Left colon (tissue), 2 donors: ENCODE results near the gene RPRD1B. TPM values are rescaled to one million over a fixed set of nuclear protein-coding genes. Genes with fewer than 3 reads are reported as not detected.

Experiments
- ATAC-seq: fragments of 200-7000 bp; cut with Tn5 transposase; one replicate; pipeline ENCODE4 v1.9.1; 2020; ENCODE audit warnings: mild to moderate bottlenecking, moderate library complexity
- DNase-seq, 2 donors: peaks; one replicate each; pipeline ENCODE4 v3.0.0-alpha.2; 2020
- intact Hi-C, 2 donors: fragments of 100-400 bp; cut with DNase I in 1 of 2; cut with micrococcal nuclease in 1 of 2; formaldehyde crosslinking; loops; one replicate each; pipeline versions ENCODE4 v1.11.2 to v1.14.0; 2022; cut with DNase I, micrococcal nuclease
- total RNA-seq, 2 donors: library from RNA; stranded (reverse); fragmentation: NEBNext Ultra II Directional; extraction: Animal tissue kit (Norgen Biotek cat#: 25700); gene quantifications; one replicate each; pipeline ENCODE4 v1.2.1, GENCODE V29; 2021
- donor health status: DM: no; HTN: no; CAD: no.
- donor health status: DM: yes; HTN: yes; CAD: no.

RPRD1B gene
- total RNA-seq, 2 donors from 2014 or later = 30.8 to 34.9 TPM

DNA sequence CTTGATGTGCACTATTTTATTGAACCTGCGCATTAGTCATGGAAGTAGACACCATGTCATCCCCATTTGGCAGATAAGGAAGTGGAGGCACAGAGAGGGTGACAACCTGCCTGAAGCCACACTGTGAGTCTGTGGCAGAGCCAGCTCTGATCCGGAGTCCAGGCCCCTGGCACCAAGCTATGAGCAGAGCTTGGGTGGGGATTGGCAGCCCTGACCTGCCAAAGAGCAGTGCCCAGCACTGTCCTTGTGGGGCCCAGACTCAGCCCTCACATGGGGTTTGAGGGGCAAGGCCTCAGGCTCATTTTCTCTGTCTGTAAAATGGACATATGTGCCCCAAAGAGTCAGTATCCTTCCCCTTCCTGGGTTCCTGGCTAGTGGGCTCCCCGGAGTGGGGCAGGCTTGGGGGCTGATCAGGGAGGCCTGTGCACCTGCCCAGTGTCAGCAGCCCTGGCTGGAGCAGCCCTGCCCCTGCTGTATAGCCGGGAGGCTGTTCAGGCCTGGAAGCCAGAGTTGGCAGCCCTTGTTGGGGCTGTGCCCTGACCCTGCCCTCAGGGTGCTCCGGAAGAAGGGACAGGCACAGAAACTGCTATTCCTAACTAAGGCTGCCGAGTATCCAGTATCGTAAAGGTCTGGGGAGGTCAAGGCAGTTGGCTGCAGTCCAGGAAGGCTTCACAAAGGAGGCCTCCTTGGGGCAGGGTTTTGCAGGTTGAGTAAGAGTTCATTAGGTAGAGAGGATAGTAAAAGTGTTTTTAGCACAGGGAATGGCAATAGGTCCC is 92.8 kb downstream of the RPRD1B start:
- intact Hi-C loops = no loop called here
- ATAC-seq (no peak), DNase-seq (peak in 1 of 2 donors; percentile 14)

DNA sequence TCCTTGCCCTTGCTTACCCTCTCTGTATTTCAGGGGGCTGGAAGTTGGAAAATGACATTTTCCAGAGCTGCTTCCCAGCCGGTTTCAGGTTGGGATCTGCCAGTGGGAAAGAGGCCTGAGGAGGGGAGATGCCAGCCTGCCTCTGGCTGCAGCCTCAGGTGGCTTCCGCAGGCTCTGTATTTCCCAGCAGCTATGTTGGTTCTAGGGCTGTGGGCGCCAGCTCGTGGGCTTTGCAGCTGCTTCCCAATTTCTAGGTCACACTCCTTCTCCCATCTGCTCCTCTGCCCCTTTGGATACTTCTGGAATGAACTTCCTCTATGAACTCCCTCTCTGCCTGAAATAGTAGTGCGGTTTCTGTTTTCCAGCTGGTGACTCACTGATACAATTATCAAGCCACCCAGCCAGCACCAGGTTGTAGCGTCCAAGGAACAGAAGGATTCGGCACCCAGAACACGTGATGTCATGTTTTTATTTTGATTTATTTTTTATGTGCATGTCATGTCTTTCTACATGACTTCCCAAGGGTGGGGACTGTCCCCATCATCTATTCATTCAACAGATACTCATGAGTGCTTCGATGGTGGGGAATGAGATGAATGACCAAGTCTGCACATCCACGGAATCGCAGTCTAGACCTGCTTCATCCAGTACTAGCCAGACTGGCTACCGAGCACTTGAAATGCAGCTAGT is 93.5 kb downstream of the RPRD1B start:
- intact Hi-C loops = no loop called here
- ATAC-seq (peak; percentile 57), DNase-seq (peak; percentile 9 to 31)

DNA sequence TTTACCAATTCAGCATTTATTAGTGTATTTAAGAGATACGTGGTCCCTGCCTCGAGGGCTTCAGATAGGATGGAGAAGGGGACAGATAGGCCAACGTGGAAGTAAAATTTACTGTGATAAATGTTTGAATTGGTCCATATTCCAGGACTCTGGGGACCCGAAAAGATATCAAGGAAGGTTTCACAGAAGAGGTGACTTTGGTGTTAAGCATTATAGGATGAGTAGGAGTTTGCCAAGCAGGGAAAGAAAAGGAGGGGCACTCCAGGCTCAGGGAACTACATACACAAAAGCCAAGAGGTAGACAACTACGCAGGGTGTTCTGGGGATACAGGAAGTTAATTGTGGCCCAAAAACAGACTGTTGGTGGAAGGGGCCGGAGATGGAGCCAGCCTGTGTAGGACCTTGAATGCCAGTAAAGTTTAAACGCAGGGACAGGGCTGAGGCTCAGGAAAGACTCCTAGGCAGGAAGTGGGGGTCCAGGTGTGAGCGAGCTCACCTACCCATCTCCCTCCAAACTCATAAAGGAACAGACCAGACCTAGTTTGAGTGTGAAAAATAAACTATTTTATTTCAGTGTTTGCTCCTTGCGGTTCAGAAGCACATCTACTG is 94.5 kb downstream of the RPRD1B start:
- ATAC-seq (no peak), DNase-seq (peak; percentile 0 to 6)
- intact Hi-C loops = no loop called here

DNA sequence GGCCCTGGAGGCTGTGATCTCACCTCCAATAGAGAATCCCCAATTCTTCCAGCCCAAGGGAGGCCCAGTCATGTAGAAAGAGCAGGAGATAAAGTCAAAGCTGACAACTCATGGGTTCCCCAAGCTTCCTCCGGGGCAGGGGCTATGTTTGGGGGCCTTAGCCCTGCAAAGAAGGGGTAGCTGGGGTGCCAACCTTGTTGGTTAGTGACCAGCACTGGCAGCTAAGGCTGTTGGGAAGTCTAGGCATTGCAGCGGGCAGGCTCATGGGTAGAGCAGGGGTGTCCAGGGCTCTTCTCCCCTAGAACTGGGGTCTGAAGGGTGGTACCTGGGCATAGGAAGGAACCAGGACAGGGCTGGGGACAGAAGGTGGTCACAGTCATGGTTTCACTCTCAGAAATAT is 95.1 kb downstream of the RPRD1B start:
- DNase-seq (peak; percentile 3 to 15), ATAC-seq (no peak)
- intact Hi-C loops = no loop called here

DNA sequence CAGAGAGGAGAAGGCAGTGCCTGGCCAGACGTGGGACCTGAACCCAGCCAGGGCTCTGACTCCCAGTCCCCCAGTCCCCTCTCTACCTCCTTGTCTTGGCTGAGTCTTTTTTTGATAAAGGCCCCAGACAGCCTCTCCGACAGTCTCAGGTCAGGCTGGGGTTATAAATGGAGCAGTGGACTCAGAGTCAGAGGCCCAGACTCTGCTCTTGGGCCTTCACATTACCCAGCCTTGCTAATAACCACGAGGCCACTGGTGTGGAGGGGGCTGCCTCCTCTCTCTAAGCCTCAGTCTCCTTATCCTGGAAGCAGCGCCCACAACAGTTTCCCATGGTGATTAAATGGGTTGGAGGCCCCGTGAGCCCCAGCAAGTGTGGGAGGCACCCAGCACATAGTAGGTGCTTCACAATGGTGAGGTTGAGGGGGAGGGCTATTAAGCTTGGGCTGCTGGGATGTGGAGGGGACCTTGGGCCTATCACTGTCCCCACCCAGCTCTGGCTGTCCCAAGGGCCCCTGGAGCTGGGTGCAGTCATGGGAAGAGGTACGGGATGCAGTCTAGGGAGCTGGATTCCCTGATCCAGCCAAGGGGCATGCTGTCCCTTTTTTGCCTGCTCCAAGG is 95.8 kb downstream of the RPRD1B start:
- intact Hi-C loops = no loop called here
- DNase-seq (peak in 1 of 2 donors; percentile 8), ATAC-seq (no peak)

DNA sequence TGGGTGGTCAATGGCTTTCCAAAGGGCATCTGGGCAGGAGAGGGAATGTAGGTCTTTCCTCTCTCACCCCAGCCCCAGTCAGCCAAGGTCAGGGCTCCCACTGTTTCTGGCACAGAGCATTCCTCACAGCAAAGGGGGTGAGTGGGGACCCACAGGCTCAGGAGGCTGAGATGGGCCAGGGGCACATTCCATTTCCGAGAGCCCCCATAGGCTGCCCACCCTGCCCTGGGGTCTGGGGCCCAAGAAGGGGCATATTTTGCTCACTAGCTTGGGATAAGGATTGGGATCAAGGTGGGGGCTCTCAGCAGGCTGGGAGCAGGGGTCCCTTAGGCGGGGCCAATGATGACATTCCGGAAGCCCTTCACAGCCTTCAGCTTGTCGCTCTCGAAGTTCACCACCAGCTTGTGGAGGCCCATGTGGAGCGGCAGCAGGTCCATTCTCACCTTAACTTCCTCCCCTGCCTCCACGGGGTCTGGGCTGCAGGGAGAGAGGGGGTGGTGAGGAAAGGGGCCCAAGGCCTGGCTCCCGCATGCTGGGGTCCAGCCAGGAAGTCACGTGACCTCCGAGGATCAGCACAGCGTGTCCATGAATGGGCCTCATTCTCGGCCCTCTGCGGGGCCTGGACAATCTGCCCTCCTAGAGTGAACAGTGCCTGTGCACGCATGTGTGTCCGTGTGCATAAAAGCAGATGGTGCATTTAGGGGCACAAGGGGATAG is 96.5 kb downstream of the RPRD1B start:
- DNase-seq = peak in 1 of 2 donors; percentile 19
- intact Hi-C loops = no loop called here

DNA sequence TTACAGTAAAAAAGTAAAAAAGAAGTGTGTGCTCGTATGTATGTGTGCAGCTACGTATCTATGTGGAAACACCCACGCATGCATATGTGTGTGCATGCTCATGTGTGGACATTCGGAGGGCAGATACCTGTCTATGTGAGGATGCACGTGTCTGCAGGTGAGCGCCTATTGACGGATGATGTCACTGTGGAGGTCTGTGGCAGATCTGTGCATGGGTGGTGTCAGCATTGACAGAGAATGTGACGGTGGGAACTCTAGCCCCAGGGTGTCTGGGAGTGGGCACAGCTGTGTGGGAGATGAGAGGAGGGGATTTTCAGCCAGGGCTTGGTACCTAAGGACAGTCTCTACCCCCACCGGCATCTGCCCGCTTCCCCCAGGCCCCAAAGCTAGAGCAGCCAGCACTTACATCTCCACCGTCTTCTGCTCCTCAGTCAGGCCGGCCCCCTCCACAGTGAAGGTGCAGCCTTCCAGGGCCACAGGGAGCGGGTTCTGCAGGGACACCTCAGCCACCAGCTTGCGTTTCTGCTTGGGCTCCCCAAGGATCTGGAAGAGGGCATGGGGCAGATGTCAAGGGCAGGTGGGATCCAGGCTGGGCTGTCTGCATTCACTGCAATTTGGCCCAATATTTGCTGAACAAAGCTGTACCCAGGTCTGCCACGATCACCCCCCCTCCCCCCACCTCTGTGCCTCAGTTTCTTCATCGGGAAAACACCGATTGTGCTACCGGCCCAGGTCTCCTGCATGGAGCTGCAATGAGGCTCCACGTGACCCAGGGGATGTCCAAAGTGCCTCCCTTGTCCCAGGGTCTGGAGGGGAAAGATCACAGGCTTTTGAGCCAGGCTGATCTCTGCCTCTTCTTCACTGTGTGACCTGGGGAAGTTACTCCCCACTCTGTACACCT is 97.4 kb downstream of the RPRD1B start:
- intact Hi-C loops = no loop called here
- DNase-seq = peak in 1 of 2 donors; percentile 23
- ATAC-seq = no peak

More for the DNA sequence above, 96.5 kb downstream of the RPRD1B start:
- no peak for ATAC-seq

DNA sequence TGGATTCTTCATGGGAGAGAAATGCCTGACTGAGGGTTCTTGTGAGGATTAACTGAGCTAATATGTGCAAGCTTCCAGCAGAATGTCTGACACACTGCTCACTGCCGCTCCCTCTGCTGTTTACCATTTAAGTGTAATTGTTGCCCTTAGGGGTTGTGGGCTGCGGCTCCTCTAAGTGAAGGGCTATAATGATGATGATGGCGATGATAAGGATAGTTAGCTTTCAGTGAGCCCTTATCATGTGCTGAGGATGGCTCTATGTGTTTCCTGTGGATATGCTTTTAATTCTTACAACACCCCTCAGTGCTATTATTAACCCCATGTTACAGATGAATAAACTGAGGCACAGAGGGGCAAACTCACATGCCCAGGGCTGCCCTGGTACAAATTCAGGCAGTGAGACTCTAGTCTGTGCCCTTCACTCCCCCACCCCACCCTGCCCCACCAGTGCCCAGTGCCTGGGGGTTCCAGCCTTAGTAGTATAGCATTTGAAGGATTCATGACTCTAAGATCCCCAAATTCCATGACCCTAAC is 98.1 kb downstream of the RPRD1B start:
- DNase-seq (peak; percentile 1 to 8), ATAC-seq (no peak)
- intact Hi-C loops = no loop called here

DNA sequence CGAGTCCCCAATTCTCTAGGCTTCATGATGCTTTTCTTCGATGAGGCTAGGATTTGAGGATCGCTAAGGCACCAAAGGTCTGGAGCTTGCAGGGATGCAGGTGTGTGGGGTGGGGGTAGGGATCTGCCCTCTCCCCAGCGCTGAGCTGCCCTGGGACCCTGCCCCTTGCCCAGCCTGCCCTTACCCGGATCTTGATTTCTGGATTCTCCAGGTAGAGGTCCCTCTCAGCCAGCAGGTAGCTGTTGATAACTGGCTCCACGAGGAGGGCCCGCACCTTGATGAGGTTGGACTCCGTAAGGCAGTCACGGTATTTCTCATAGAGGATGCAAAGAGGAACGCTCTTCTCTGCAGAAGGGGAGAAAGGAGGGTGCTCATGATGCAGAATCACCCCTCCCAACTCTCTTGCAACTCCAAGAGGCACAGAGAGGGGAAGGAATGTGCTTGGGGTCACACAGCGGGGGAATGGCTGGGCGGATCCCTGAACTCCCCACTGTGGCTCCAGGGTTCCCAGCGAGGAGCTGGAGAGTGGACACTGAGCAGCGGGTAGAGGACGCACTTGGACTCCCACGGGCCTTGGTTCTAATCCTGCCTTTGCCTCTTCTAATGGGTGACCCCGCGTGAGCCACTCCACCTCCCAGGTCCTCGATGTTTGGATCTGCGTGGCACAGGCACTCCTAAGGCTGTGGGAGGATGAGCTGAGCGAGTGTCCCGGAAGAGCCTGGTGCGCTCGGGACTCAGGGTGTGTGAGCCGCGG is 98.8 kb downstream of the RPRD1B start:
- ATAC-seq (no peak), DNase-seq (peak in 1 of 2 donors; percentile 15)
- intact Hi-C loops = no loop called here

DNA sequence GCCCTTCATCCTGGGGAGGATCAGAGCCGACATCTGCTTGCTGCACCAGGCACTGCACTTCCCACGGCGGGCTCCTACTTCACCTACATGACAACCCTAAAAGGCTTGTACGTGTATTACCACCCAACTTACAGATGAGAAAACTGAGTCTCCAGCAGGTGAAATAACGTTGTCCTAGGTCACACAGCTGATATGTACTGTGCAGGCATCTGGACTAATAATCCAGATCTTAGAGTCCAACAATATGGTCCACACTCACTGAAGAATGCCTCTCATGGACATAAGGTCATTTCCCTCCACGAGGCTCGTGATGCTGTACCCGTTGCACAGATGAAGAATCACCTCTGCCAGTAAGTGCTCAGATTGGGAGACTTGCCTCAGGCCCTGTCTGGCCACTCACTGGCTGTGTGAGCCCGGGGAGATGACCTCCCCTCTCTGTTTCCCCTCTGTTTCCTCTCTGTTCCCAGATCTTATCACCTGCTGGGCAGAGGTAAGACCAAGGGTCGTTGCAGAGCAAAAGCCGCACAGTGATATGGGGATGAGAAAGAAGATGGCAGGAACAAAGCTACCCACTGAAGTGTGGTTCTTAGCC is 99.5 kb downstream of the RPRD1B start:
- DNase-seq = peak in 1 of 2 donors; percentile 7
- no peak for ATAC-seq
- intact Hi-C loops = no loop called here

DNA sequence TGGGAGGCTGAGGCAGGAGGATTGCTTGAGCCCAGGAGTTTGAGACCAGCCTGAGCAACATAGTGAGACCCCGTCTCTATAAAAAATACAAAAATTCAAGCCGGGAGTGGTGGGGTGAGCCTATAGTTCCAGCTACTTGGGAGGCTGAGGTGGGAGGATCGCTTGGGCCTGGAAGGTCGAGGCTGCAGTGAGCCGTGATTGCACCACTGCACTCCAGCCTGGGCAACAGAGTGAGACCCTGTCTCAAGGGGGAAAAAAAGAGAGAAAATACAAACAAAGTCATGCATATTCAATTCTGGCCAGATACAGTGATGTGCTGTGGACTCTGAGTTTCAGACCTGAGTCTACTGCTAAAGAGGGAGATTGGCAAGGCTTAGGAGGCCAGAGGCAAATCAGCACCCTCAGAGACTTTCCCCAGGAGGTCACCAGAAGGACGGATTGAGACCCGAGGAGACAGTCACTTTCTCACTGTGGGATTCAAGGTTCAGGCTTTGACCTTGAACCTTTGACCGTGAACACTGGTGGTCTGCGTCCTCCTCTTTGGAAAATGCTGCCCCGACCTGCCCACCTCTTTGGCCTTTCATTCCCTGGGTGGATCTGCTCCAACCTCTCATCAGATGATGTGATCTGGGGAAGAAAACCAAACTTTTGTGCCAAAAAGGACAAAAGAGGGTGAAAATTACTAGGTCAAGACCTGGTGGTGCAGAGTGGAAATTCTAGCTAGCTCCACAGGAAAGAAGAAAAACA is 100.3 kb downstream of the RPRD1B start:
- ATAC-seq = no peak
- peak in 1 of 2 donors; percentile 7 for DNase-seq
- intact Hi-C loops = no loop called here

DNA sequence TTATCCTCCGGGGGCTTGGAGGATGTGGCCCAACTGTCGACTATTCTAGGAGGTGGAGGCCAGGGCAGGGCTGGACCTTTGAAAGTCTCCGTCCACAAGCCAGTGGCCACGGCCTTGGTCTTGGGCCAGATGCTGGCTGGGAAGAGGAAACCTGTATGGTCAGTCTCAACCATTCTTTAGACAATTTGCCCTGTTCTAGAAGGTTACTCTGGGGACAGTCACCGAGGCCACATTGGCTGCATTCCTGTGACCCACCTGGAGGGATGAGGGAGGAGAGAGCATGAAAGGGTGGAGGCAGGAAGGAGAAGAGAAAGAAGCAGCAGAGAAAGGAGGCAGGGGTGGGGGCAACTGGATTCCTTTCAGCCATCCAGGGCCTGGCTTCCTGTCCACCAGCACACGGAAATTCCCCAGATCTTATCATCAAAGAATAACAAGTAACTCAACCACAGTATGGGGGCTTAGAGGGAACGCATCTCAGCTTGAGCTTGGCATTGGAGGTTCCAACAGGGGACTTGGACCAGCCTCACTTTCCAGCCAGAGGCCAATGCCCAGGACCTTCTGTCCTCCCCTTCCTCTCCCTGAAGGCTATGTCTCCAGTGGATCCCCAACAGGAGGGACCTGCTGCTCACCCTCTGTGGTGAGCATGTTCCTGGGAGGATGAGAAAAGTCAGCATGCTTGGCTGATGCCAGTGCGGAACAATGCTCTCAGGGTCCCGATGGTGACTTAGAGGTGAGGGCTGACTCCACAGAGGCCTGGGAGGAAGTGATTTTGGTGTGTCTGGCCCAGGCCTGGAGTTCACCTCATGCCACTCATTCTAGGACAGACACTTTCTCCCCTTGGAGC is 101.1 kb downstream of the RPRD1B start:
- intact Hi-C loops = no loop called here
- ATAC-seq (no peak), DNase-seq (peak in 1 of 2 donors; percentile 21)

DNA sequence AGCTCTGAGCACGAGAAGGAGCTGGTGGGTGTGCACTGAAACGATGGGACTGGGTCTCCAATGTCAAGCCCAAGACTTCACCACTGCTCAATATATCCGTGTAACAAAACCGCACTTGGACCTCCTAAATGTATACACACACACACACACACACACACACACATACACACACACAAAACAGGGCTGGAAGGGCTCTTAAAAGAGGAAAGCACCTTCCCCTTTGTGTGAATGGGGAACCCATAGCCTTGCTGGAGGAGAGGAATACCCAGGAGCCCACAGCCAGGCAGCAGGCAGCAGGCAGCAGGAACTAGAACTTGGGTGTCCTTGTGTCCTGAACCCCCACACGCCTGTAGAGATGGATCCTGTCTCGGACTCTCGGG is 101.7 kb downstream of the RPRD1B start:
- ATAC-seq (no peak), DNase-seq (no peak)
- intact Hi-C loops = no loop called here

DNA sequence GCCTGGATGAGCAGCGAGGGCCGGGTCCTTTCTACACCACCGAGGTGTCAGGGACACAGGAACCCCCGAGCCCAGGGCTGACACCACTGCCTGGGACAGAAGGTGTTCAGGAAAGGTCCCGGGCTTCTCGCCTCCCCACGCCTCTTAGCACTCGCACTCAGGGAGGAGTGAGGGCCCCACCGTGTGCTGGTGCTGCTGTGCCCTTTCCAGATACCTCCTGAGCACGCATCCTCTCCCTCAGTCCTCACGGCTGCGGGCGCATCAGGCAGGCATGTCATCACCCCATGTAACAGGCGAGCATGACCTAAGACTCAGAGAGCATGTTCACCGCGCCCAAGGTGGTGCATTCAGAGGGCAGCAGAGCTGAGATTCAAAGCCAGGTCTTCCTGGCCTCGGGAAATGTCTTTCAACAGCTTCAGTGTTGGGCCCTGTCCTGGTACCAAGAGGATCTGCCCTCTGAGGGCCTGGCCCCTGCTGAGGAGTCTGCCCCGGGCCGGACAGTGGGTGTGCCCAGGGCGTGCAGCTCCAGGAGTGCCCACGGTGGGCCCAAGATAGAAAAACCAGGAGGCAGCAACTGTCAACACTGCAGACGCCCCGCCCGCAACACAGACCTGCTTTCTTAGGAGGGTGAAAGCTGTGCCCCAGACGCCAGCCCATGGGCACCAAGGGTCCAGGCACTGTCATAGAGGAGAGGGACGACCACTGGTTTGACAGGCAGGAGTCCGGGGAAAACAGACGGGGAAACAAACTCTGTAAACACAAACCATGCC is 102.3 kb downstream of the RPRD1B start:
- DNase-seq = peak in 1 of 2 donors; percentile 22
- intact Hi-C loops = no loop called here
- ATAC-seq = no peak
